GM21526 (cell line): Measurements from ENCODE around the gene STON1.
"Not testable (repeated sequence)": the region's sequence is repeated elsewhere in the genome, so short reads cannot be mapped to it uniquely, and the experiment has no call there.

Experiments used
- ATAC-seq: cut with Tn5 transposase; IDR thresholded peaks from one replicate; pipeline ENCODE4 v1.9.1; 2021; ENCODE audit warnings: moderate library complexity; ENCODE audit not compliant: unreplicated experiment, low FRiP score

Gene STON1

DNA sequence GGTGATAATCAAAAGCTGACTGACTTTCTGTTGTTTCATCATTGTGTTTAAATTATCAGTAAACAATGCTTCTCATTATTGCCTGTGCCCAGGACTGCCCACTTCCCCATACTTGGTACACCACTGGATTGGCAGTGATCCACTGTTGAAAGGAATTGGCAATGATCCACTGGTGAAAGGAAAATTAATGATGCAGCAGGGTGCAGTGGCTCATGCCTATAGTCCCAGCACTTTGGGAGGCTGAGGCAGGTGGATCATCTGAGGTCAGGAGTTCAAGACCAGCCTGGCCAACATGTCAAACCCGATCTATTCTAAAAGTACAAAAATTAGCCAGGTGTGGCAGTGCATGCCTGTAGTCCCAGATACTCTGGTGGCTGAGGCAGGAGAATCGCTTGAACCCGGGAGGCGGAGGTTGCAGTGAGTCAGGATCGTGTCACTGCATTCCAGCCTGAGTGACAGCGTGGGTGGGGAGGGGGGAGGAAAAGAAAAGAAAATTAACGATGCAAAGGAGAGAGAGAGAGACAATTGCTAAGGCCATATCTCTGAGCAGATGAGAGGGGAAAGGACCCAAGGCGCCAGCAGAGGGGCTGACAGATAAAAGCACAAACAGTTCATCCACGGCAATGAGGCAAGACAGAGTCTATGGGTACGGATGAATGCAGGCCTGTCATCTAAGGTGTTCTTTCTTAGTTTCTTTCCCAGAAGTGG, 77.5 kb downstream of the STON1 start:
- ATAC-seq = no peak

- ATAC-seq = no peak
These were observed 83.3 kb downstream of the STON1 start for GRCh38 chr2:48613211-48613610.

GRCh38 chr2:48614581-48614980, 84.6 kb downstream of the STON1 start:
- not testable (repeated sequence) for ATAC-seq

DNA sequence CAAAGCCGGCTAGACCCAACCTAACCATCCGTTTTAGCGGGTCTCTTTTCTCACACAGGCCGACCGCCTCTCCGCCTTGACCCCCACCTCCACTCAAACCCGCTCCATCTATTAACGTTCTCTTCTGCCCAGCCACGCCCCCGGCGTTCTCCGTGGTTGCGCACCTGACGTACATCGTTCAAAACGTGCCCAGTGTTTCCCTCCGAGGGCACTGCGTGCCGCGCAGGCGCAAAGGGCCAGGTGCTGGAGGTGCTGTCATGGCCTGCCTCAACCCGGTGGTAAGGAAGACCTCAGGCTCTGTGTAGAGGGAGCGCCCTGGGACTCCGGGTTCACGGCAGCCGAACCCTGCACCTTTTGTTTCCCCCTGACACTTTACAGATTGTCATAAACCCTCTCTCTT, 87.7 kb downstream of the STON1 start, which contains the start of gene GTF2A1L:
TSS of gene GTF2A1L (plus strand) at position 239 of the 400 bp plus-strand sequence. CDS start at position 258, 19 bp downstream.
- ATAC-seq = no peak

GRCh38 chr2:48619526-48619925, 89.6 kb downstream of the STON1 start:
- ATAC-seq = no peak

DNA sequence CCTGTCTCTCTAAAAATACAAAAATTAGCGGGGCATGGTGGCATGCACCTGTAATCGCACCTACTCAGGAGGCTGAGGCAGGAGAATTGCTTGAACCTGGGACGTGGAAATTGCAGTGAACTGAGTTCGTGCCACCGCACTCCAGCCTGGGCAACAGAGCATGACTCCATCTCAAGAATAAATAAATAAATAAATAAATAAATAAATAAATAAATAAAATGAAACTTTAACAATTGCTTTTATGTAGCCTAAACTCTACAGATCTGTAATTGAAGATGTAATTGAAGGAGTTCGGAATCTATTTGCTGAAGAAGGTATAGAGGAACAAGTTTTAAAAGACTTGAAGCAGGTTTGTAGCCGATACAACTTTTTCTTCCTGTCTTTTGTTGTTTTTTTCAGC, 90.7 kb downstream of the STON1 start:
- ATAC-seq = no peak

DNA sequence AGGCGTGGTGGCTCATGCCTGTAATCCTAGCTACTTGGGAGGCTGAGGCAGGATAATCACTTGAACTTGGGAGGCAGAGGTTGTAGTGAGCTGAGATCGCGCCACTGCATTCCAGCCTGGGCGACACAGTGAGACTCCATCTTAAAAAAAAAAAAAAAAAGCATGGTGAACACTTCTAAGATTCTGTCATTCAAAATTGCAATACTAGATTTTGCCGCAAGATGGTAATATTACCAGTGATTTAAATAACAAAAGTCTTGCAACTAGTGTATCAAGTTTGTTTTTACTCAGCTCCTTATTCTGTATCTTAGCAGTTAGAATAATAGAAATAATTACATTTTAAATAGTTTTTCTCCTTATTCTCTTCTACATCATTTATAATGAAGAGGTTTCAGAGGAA, 92.7 kb downstream of the STON1 start:
- not testable (repeated sequence) for ATAC-seq

- ATAC-seq = no peak
These were observed 94.7 kb downstream of the STON1 start for GRCh38 chr2:48624696-48625095.

DNA sequence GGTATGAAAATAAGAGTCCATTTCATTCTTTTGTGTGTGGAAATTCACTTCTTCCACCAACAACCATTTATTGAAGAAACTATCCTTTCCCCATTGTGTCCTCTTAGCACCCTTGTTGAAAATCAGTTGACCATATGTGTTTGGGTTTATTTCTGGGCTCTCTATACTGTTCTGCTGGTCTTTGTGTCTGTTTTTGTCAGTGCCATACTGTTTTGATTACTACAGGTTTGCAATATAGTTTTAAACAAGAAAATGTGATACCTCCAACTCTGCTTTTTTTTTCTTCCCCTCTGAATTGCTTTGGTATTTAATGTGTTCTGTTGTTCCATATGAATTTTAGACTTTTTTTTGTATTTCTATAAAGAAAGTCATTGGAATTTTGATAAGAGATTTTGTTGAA, 96.1 kb downstream of the STON1 start:
- ATAC-seq = no peak

DNA sequence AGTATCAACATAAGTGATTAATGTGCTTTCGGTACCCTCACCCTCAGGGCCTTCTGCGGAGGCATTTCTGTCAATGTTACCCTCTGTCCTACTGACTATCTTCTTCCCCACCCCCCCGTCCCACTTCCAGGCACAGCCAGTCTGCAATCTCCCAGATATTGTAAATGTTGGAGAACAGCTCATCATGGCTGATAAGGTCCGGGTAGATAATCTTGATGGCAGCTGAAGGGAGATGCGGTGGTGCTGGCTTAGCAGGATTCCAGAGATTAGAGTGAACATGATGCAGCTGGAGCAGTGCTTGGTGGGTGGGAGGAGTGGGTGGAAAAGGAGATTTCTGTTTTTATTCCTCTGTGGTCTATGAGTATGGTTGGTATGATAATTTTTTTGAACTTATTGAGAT, 103.2 kb downstream of the STON1 start:
- ATAC-seq = no peak

GRCh38 chr2:48635786-48636185, 105.8 kb downstream of the STON1 start:
- ATAC-seq = no peak

DNA sequence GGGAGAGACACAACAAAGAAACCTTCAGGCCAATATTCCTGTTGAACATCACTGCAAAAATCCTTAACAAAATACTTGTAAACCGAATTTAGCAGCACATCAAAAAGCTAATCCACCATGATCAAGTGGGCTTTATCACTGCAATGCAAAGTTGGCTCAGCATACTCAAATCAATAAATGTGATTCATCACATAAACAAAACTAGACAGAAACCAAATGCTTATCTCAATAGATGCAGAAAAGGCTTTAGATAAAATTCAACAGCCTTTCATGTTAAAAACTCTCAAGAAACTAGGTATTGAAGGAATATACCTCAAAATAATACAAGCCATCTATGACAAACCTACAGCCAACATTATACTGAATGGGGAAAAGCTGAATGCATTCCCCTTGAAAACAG, 108.3 kb downstream of the STON1 start:
- no peak for ATAC-seq
